HCT116 (cell line): ENCODE measurements around the gene PLD2. TPM values are rescaled to one million over a fixed set of nuclear protein-coding genes. Genes with fewer than 3 reads are reported as not detected.

Experiments
- ATAC-seq: fragments of 200-7000 bp; cut with Tn5 transposase; 2 replicates; pipeline ENCODE4 v1.9.1; 2020; ENCODE audit warnings: mild to moderate bottlenecking, moderate library complexity
- BruUV-seq: library from RNA; stranded (reverse); fragments of 400-500 nt; replicated peaks from 2 replicates; lab custom pipeline; 2021; lab: Mats Ljungman, UMichigan
- CTCF ChIA-PET: fragments of 300-600 bp; sonication (Branson Sonifier 250); formaldehyde crosslinking; loops from one replicate; lab custom pipeline; 2021; ENCODE audit warnings: antibody characterized with exemption; lab: Charles Lee
- POLR2A ChIA-PET: fragments of 300-600, 350-600 bp; sonication (Branson Sonifier 250); formaldehyde crosslinking; loops from one replicate; lab custom pipeline; 2021; ENCODE audit warnings: antibody characterized with exemption; lab: Charles Lee
- RAD21 ChIA-PET, 2 experiments: fragments of 300-600 bp; sonication (Branson Sonifier 250); formaldehyde crosslinking; loops; one replicate each; lab custom pipeline; 2023; ENCODE audit warnings: low total read pairs in 2 of 2; ENCODE audit not compliant: uncharacterized antibody in 2 of 2, unreplicated experiment in 2 of 2, low non-redundant PET in 1 of 2; lab: Charles Lee
- DNase-seq: peaks from one replicate; pipeline ENCODE4 v3.0.0-alpha.2; 2010; ENCODE audit warnings: low read depth, low spot score
- H2AFZ ChIP-seq: fragments of 200-600 bp; shearing (Covaris generic), sonication (generic); 2 replicates; pipeline ENCODE4 v1.6.1; 2017; ENCODE audit warnings: low read depth, mixed run types, mixed read lengths, antibody characterized with exemption, low read length; ENCODE audit not compliant: poor library complexity, severe bottlenecking
- H3K27ac ChIP-seq: 2 replicates; pipeline ENCODE4 v1.5.1; 2012; ENCODE audit warnings: low read depth, low read length
- H3K27me3 ChIP-seq: fragments of 200-600 bp; sonication (generic); 2 replicates; pipeline ENCODE4 v1.6.1; 2016; ENCODE audit warnings: mixed run types, low read length, mixed read lengths; ENCODE audit not compliant: insufficient read depth
- H3K36me3 ChIP-seq, 2 experiments: fragments of 200-500 bp in 1 of 2; fragments of 200-600 bp in 1 of 2; sonication (Bioruptor generic) in 1 of 2; sonication (generic) in 1 of 2; 2 replicates each; pipeline versions ENCODE4 v1.5.1 to v1.6.1; 2014 to 2016; ENCODE audit warnings: low read length in 2 of 2, inconsistent platforms in 1 of 2, mixed read lengths in 1 of 2, mixed run types in 1 of 2; ENCODE audit not compliant: insufficient read depth in 2 of 2, control insufficient read depth in 1 of 2
- H3K4me1 ChIP-seq, 2 experiments: fragments of 200-600 bp in 1 of 2; sonication (generic) in 1 of 2; 2 replicates each; pipeline versions ENCODE4 v1.5.1 to v1.6.1; 2012 to 2017; ENCODE audit warnings: low read length in 2 of 2, inconsistent platforms in 1 of 2, mild to moderate bottlenecking in 1 of 2, mixed read lengths in 1 of 2, mixed run types in 1 of 2, moderate library complexity in 1 of 2; ENCODE audit not compliant: insufficient read depth in 2 of 2, control insufficient read depth in 1 of 2
- H3K4me2 ChIP-seq: fragments of 200-600 bp; sonication (generic); 2 replicates; pipeline ENCODE4 v1.6.1; 2017; ENCODE audit warnings: mixed run types, low read length, mixed read lengths
- H3K4me3 ChIP-seq, 2 experiments: fragments of 200-600 bp in 1 of 2; sonication (generic) in 1 of 2; replicated peaks in 1 of 2; 2 replicates each; pipeline ENCODE4 v1.5.1; 2011 to 2016; ENCODE audit warnings: low read length in 2 of 2, control low read depth in 1 of 2, low read depth in 1 of 2, mild to moderate bottlenecking in 1 of 2, mixed read lengths in 1 of 2, mixed run types in 1 of 2
- H3K79me2 ChIP-seq: fragments of 200-600 bp; sonication (generic); 2 replicates; pipeline ENCODE4 v1.6.1; 2017; ENCODE audit warnings: mild to moderate bottlenecking, mixed run types, low read length, moderate library complexity, mixed read lengths; ENCODE audit not compliant: insufficient read depth
- H3K9ac ChIP-seq: fragments of 200-600 bp; sonication (generic); 2 replicates; pipeline ENCODE4 v1.6.1; 2016; ENCODE audit warnings: low read length, mixed read lengths
- H3K9me2 ChIP-seq: fragments of 200-600 bp; sonication (generic), shearing (Covaris generic); 2 replicates; pipeline ENCODE4 v1.6.1; 2017; ENCODE audit warnings: mixed run types, mild to moderate bottlenecking, moderate library complexity; ENCODE audit not compliant: insufficient read depth
- H3K9me3 ChIP-seq, 2 experiments: fragments of 200-500 bp in 1 of 2; fragments of 200-600 bp in 1 of 2; sonication (Bioruptor generic) in 1 of 2; sonication (generic) in 1 of 2; 2 replicates each; pipeline ENCODE4 v1.6.1; 2014 to 2017; ENCODE audit warnings: low read length in 2 of 2, mixed read lengths in 2 of 2, inconsistent platforms in 1 of 2, low read depth in 1 of 2, mild to moderate bottlenecking in 1 of 2, mixed run types in 1 of 2, moderate library complexity in 1 of 2; ENCODE audit not compliant: control insufficient read depth in 1 of 2, insufficient read depth in 1 of 2
- H4K20me1 ChIP-seq: fragments of 200-600 bp; sonication (generic), shearing (Covaris generic); 2 replicates; pipeline ENCODE4 v1.6.1; 2017; ENCODE audit warnings: mixed run types, mild to moderate bottlenecking, moderate library complexity; ENCODE audit not compliant: insufficient read depth
- ATF3 ChIP-seq: IDR thresholded peaks from 2 replicates; pipeline ENCODE4 v1.6.1; 2012
- CBX3 ChIP-seq: IDR thresholded peaks from 2 replicates; pipeline ENCODE4 v1.6.1; 2012; ENCODE audit warnings: low read depth
- CEBPB ChIP-seq: IDR thresholded peaks from 2 replicates; pipeline ENCODE4 v1.6.1; 2012; ENCODE audit warnings: low read depth
- CTCF ChIP-seq, 3 experiments: fragments of 200-600 bp in 1 of 3; sonication (generic) in 1 of 3; IDR thresholded peaks in 2 of 3; conservative IDR thresholded peaks in 1 of 3; 2 replicates each; pipeline ENCODE4 v1.5.1; 2012 to 2017; ENCODE audit warnings: low read depth in 2 of 3, low read length in 2 of 3, antibody characterized with exemption in 1 of 3, borderline replicate concordance in 1 of 3, control low read depth in 1 of 3, mild to moderate bottlenecking in 1 of 3, mixed read lengths in 1 of 3, mixed run types in 1 of 3, moderate library complexity in 1 of 3; ENCODE audit not compliant: insufficient read depth in 1 of 3
- ELF1 ChIP-seq: IDR thresholded peaks from 2 replicates; pipeline ENCODE4 v1.6.1; 2012; ENCODE audit warnings: low read depth, borderline replicate concordance
- FOSL1 ChIP-seq: IDR thresholded peaks from 2 replicates; pipeline ENCODE4 v1.6.1; 2012; ENCODE audit warnings: low read depth
- JUND ChIP-seq: IDR thresholded peaks from 2 replicates; pipeline ENCODE4 v1.6.1; 2012
- MAX ChIP-seq: IDR thresholded peaks from 2 replicates; pipeline ENCODE4 v1.6.1; 2012
- POLR2A ChIP-seq: IDR thresholded peaks from 2 replicates; pipeline ENCODE4 v1.7.0; 2011; ENCODE audit warnings: borderline replicate concordance; ENCODE audit not compliant: insufficient read depth, insufficient read length; ENCODE audit errors: extremely low read depth
- POLR2AphosphoS5 ChIP-seq: IDR thresholded peaks from 2 replicates; pipeline ENCODE4 v1.6.1; 2011; ENCODE audit warnings: mild to moderate bottlenecking, low read depth, low read length, moderate library complexity
- REST ChIP-seq: IDR thresholded peaks from 2 replicates; pipeline ENCODE4 v1.6.1; 2012; ENCODE audit warnings: low read depth
- SIN3A ChIP-seq: IDR thresholded peaks from 2 replicates; pipeline ENCODE4 v1.6.1; 2012; ENCODE audit warnings: low read depth
- SRF ChIP-seq: IDR thresholded peaks from 2 replicates; pipeline ENCODE4 v1.6.1; 2012; ENCODE audit warnings: low read depth
- TCF7L2 ChIP-seq: IDR thresholded peaks from 2 replicates; pipeline ENCODE4 v1.7.0; 2011; ENCODE audit warnings: borderline replicate concordance, inconsistent platforms; ENCODE audit not compliant: insufficient read depth, insufficient read length; ENCODE audit errors: extremely low read depth
- intact Hi-C: fragments of 100-400 bp; cut with micrococcal nuclease; formaldehyde crosslinking; loops from 2 replicates; pipeline ENCODE4 v1.10.0; 2022
- total RNA-seq: library from RNA; stranded (reverse); gene quantifications from one replicate; pipeline ENCODE4 v1.2.1, GENCODE V29; 2021; ENCODE audit not compliant: unreplicated experiment

The PLD2 gene
- total RNA-seq, 1 experiment from 2014 or later = 47.7 TPM

GRCh38 chr17:4811471-4811870 lies 4.5 kb downstream of the PLD2 start:
- RAD21 ChIA-PET = no interaction called here
- CTCF ChIA-PET = no interaction called here
- H3K79me2 ChIP-seq = no peaks in the 10 kb centered on the region
- no peak for DNase-seq
- no peak overlapping the region for H3K4me2 ChIP-seq
- no peak overlapping the region for H2AFZ ChIP-seq
- intact Hi-C loops = no loop called here
- POLR2A ChIA-PET = no interaction called here
- H3K4me3 ChIP-seq = no peak overlapping the region
- H3K9ac ChIP-seq = no peak overlapping the region
- TF ChIP-seq CBX3 (no peak), POLR2AphosphoS5 (no peak), TCF7L2 (no peak), FOSL1 (no peak), ELF1 (no peak), MAX (no peak), JUND (no peak), POLR2A (no peak), ATF3 (no peak), CEBPB (no peak), SIN3A (no peak), REST (no peak), CTCF (IDR thresholded peaks at IDR 0.05 in 2 of 3, conservative IDR thresholded peaks at IDR 0.05 in 1 of 3; ENCODE audit: borderline replicate concordance in 1 of 3, insufficient read depth in 1 of 3, low read depth in 2 of 3, low read length in 2 of 3) (no peak), SRF (no peak)
- no peak for ATAC-seq
- H4K20me1 ChIP-seq = no peaks in the 10 kb centered on the region
- no TSS peak for BruUV-seq
- no peaks in the 10 kb centered on the region for H3K9me2 ChIP-seq
- H3K9me3 ChIP-seq = no peaks in the 10 kb centered on the region
- H3K4me1 ChIP-seq = peaks cover 7% of the 10 kb centered on the region in 2 experiments; a peak in 2 of 4 replicates
- H3K27me3 ChIP-seq = no peaks in the 10 kb centered on the region
- H3K27ac ChIP-seq = no peak overlapping the region
- peaks cover 7 to 9% of the 10 kb centered on the region in 2 experiments; a peak in 3 of 4 replicates for H3K36me3 ChIP-seq
